Peyer's patch (tissue), 4 donors: Measurements from ENCODE around the gene FAM184A. TPM values are rescaled to one million over a fixed set of nuclear protein-coding genes. Genes with fewer than 3 reads are reported as not detected.

Source experiments
- DNase-seq, 3 donors: peaks; one replicate each; pipeline ENCODE4 v3.0.0-alpha.2; 2017 to 2019
- H3K27ac ChIP-seq, 4 donors: fragments of 200-600 bp; sonication (generic); one replicate each; pipeline ENCODE4 v1.5.1; 2016 to 2019
- H3K27me3 ChIP-seq, 2 donors: fragments of 200-600 bp; sonication (generic); one replicate each; pipeline ENCODE4 v1.5.1; 2019
- H3K36me3 ChIP-seq, 3 donors: fragments of 200-600 bp; sonication (generic); one replicate each; pipeline ENCODE4 v1.5.1; 2016 to 2019
- H3K4me1 ChIP-seq, 4 donors: fragments of 200-600 bp; sonication (generic); one replicate each; pipeline ENCODE4 v1.5.1; 2016 to 2019
- H3K4me3 ChIP-seq, 4 donors: fragments of 200-600 bp; sonication (generic); 1 replicate in 3 of 4; 2 replicates in 1 of 4; pipeline ENCODE4 v1.5.1; 2016 to 2019; ENCODE audit warnings: mild to moderate bottlenecking in 1 of 4
- H3K9me3 ChIP-seq, 4 donors: fragments of 200-600 bp; sonication (generic); one replicate each; pipeline ENCODE4 v1.5.1; 2016 to 2019; ENCODE audit warnings: mild to moderate bottlenecking in 1 of 4
- POLR2A ChIP-seq, 2 donors: fragments of 450-650 bp; IDR thresholded peaks; one replicate each; pipeline ENCODE4 v1.5.1; 2017; ENCODE audit warnings: antibody characterized with exemption in 2 of 2, mild to moderate bottlenecking in 2 of 2, moderate library complexity in 2 of 2
- total RNA-seq, 4 donors: library from RNA; depleted of rRNA; stranded (reverse); fragments of >200 nt; gene quantifications; one replicate each; pipeline ENCODE4 v1.1.0, GENCODE V29; 2016
- TF ChIP-seq, protein P1 (sequence below), 6 experiments: fragments of 450-650 bp in 4 of 6; fragments of 200-600 bp in 2 of 6; sonication (generic) in 1 of 6; IDR thresholded peaks; one replicate each; pipeline ENCODE4 v1.5.1; 2017 to 2019; ENCODE audit warnings: antibody characterized with exemption in 6 of 6, mild to moderate bottlenecking in 3 of 6, moderate library complexity in 1 of 6

The FAM184A gene
- total RNA-seq, 4 donors from 2014 or later = 2.7 to 11.9 (median 8.8) TPM

DNA sequence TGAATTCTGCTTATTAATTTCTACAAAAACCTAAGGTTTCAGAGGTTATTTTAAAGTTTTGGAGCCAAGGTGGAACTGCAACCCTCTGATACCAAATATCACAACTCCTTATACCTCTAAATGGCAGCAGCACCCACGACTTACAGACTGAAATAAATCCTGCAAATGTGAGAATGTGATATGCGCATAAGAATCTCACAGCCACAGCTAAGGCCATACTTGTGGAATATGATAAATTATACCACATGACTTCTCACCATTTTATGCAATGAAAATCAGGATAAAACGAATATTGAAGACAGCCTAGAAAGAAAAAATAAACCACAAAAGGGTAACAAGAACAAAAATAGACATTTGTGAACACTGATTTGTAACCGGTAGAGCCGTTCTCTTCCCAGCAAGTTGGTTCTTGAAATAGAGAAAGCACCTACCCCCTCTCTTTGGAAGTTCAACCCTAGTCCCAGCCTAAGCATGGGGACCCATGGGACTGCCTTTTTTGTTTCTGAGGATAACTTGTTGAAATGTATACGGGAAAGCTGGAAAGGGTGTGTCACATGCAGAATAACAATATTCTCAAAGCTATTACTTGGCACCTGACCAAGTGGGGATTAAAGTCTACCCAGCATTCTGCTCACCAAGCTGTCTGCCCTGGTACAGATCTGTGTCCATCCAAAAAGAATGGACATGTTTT is 96.4 kb downstream of the FAM184A start:
- Histone ChIP-seq H3K27me3 (no peaks in the 10 kb centered on the region), H3K36me3 (no peaks in the 10 kb centered on the region), H3K4me1 (no peaks in the 10 kb centered on the region), H3K4me3 (no peak overlapping the region), H3K27ac (no peak overlapping the region), H3K9me3 (no peaks in the 10 kb centered on the region)
- TF ChIP-seq, protein P1, sequence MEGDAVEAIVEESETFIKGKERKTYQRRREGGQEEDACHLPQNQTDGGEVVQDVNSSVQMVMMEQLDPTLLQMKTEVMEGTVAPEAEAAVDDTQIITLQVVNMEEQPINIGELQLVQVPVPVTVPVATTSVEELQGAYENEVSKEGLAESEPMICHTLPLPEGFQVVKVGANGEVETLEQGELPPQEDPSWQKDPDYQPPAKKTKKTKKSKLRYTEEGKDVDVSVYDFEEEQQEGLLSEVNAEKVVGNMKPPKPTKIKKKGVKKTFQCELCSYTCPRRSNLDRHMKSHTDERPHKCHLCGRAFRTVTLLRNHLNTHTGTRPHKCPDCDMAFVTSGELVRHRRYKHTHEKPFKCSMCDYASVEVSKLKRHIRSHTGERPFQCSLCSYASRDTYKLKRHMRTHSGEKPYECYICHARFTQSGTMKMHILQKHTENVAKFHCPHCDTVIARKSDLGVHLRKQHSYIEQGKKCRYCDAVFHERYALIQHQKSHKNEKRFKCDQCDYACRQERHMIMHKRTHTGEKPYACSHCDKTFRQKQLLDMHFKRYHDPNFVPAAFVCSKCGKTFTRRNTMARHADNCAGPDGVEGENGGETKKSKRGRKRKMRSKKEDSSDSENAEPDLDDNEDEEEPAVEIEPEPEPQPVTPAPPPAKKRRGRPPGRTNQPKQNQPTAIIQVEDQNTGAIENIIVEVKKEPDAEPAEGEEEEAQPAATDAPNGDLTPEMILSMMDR (IDR thresholded peaks at IDR 0.05) = no peak
- no peak for TF ChIP-seq POLR2A (IDR thresholded peaks at IDR 0.05)
- DNase-seq = no peak

DNA sequence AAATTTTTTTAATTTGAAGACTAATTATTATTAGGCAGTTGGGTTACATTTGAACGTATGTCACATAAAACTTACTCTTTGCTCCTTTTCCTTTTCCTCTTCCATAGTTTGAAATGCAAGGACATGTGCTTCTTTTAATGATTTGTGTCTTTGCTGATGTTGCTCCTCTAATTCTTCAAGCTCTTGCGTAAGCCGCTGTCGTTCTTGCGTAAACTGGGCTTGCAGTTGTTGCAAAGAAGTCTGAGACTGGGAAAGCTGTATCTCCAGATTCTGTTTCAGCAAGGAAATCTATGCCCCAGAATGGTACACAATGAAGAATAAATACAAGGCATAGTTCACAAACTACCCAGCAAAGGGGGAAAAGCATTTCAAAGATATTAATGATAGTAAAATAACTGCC is 98.4 kb downstream of the FAM184A start:
- no peak for TF ChIP-seq POLR2A (IDR thresholded peaks at IDR 0.05)
- TF ChIP-seq, protein P1 (IDR thresholded peaks at IDR 0.05) = no peak
- Histone ChIP-seq H3K4me1 (no peaks in the 10 kb centered on the region), H3K4me3 (no peak overlapping the region), H3K27ac (no peak overlapping the region), H3K36me3 (no peaks in the 10 kb centered on the region), H3K9me3 (no peaks in the 10 kb centered on the region), H3K27me3 (no peaks in the 10 kb centered on the region)
- DNase-seq = peak in 1 of 3 donors; percentile 54

DNA sequence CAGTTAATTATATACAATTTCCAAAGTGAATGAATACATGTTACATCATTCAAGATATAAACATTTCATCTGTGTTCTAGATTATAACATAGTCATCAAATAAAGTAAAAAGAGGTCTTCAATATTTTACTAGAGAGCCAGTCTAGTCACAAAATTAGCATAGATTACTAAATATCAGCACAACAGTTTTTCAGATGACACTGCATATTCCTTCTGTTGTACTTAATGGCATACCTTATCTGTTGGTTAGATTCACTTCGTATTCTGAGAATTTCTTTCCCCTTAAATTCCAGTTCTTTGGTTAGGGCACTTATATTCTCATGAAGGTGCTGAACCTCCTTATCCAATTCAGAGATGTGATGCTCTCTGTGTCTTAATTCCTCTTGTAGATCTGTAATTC is 103.7 kb downstream of the FAM184A start:
- no peaks in the 10 kb centered on the region for H3K4me1 ChIP-seq
- no peak overlapping the region for H3K27ac ChIP-seq
- no peaks in the 10 kb centered on the region for H3K36me3 ChIP-seq
- no peaks in the 10 kb centered on the region for H3K27me3 ChIP-seq
- no peak overlapping the region for H3K4me3 ChIP-seq
- TF ChIP-seq POLR2A (IDR thresholded peaks at IDR 0.05) = no peak
- TF ChIP-seq, protein P1 (IDR thresholded peaks at IDR 0.05) = no peak
- no peak for DNase-seq
- H3K9me3 ChIP-seq = no peaks in the 10 kb centered on the region

GRCh38 chr6:118971682-118972081 is 106.8 kb downstream of the FAM184A start:
- no peaks in the 10 kb centered on the region for H3K27me3 ChIP-seq
- H3K9me3 ChIP-seq = no peaks in the 10 kb centered on the region
- H3K27ac ChIP-seq = no peak overlapping the region
- DNase-seq = no peak
- no peak overlapping the region for H3K4me3 ChIP-seq
- no peaks in the 10 kb centered on the region for H3K4me1 ChIP-seq
- TF ChIP-seq, protein P1 (IDR thresholded peaks at IDR 0.05) = no peak
- TF ChIP-seq POLR2A (IDR thresholded peaks at IDR 0.05) = no peak
- H3K36me3 ChIP-seq = no peaks in the 10 kb centered on the region

DNA sequence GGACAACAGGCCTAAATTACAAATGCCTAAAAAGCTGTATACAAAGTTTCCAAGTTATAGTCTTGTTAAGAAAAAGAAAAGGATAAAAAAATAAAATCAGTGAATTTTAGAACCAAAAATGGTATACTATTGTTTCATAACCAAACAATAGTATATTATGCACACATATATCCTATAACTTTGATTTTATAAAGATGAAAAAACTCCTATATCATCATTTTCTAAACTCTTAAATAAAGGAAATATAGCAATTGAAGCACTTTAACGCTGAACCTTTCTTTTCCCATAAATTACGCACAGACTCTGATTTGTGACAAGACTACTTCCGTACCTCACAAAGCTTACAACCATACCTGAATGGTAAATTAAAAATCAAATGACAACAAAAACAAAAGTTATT is 107.6 kb downstream of the FAM184A start:
- H3K9me3 ChIP-seq = no peaks in the 10 kb centered on the region
- no peak overlapping the region for H3K4me3 ChIP-seq
- H3K36me3 ChIP-seq = no peaks in the 10 kb centered on the region
- H3K4me1 ChIP-seq = no peaks in the 10 kb centered on the region
- H3K27me3 ChIP-seq = no peaks in the 10 kb centered on the region
- no peak overlapping the region for H3K27ac ChIP-seq
- TF ChIP-seq, protein P1 (IDR thresholded peaks at IDR 0.05) = no peak
- no peak for TF ChIP-seq POLR2A (IDR thresholded peaks at IDR 0.05)
- DNase-seq = no peak
